HG02970 (cell line): ENCODE results near the gene FBH1.
"Not testable (repeated sequence)": the region's sequence is repeated elsewhere in the genome, so short reads cannot be mapped to it uniquely, and the experiment has no call there.

Source experiments
- ATAC-seq: cut with Tn5 transposase; IDR thresholded peaks from one replicate; pipeline ENCODE4 v1.9.1; 2021; ENCODE audit warnings: mild to moderate bottlenecking, moderate library complexity, moderate number of reproducible peaks; ENCODE audit not compliant: unreplicated experiment, low FRiP score

The FBH1 gene

GRCh38 chr10:5889624-5890451 is at the start of gene FBH1, which contains the start of gene ANKRD16:
TSS of gene FBH1 (plus strand) at chr10:5890243. CDS start at chr10:5890346, 103 bp downstream.
TSS of gene ANKRD16 (minus strand) at chr10:5889893. CDS start at chr10:5889354, 539 bp downstream.
- ATAC-seq = peak; percentile 85

GRCh38 chr10:5840314-5841307 is 49.4 kb upstream of the FBH1 start:
- peak; percentile 70 for ATAC-seq

- ATAC-seq = no peak
Observed at GRCh38 chr10:5841965-5842364, 48.1 kb upstream of the FBH1 start.

GRCh38 chr10:5843686-5844344 is 46.2 kb upstream of the FBH1 start:
- no peak for ATAC-seq

GRCh38 chr10:5844345-5845055 is 45.5 kb upstream of the FBH1 start:
- no peak for ATAC-seq

- not testable (repeated sequence) for ATAC-seq
Observed at GRCh38 chr10:5846667-5847066, 43.4 kb upstream of the FBH1 start.

GRCh38 chr10:5854131-5854475 is 35.9 kb upstream of the FBH1 start:
- ATAC-seq = no peak

GRCh38 chr10:5855979-5856700 is 33.9 kb upstream of the FBH1 start:
- no peak for ATAC-seq

GRCh38 chr10:5856701-5857004 is 33.4 kb upstream of the FBH1 start:
- ATAC-seq = no peak

GRCh38 chr10:5858811-5859210 is 31.2 kb upstream of the FBH1 start:
- ATAC-seq = no peak

GRCh38 chr10:5860066-5860465 is 30.0 kb upstream of the FBH1 start:
- ATAC-seq = no peak

GRCh38 chr10:5862360-5862961 is 27.6 kb upstream of the FBH1 start:
- peak; percentile 93 for ATAC-seq

GRCh38 chr10:5862981-5863685 is 26.9 kb upstream of the FBH1 start:
- ATAC-seq = not testable (repeated sequence)

GRCh38 chr10:5866451-5867081 is 23.5 kb upstream of the FBH1 start:
- not testable (repeated sequence) for ATAC-seq

- not testable (repeated sequence) for ATAC-seq
Observed at GRCh38 chr10:5867091-5867615, 22.9 kb upstream of the FBH1 start.

GRCh38 chr10:5868383-5868782 is 21.7 kb upstream of the FBH1 start:
- not testable (repeated sequence) for ATAC-seq

- ATAC-seq = no peak
Observed at GRCh38 chr10:5869156-5869555, 20.9 kb upstream of the FBH1 start.

- ATAC-seq = no peak
Observed at GRCh38 chr10:5871596-5871995, 18.4 kb upstream of the FBH1 start.
